Tibial nerve (tissue), 4 donors: ENCODE results near the gene PTH.

ENCODE experiments used
- EP300 ChIP-seq, 2 donors: sonication (generic); formaldehyde crosslinking; IDR thresholded peaks; one replicate each; pipeline ENCODE4 v1.6.1; 2017; ENCODE audit warnings: antibody characterized with exemption in 2 of 2, mild to moderate bottlenecking in 1 of 2
- POLR2A ChIP-seq, 2 donors: fragments of 450-650 bp; IDR thresholded peaks; one replicate each; pipeline ENCODE4 v1.6.1; 2017; ENCODE audit warnings: antibody characterized with exemption in 2 of 2, mild to moderate bottlenecking in 2 of 2, moderate library complexity in 2 of 2
- TF ChIP-seq, protein P1 (sequence below), 5 experiments: fragments of 200-600 bp in 3 of 5; fragments of 450-650 bp in 2 of 5; sonication (generic) in 3 of 5; IDR thresholded peaks; one replicate each; pipeline ENCODE4 v1.5.1; 2016 to 2019; ENCODE audit warnings: antibody characterized with exemption in 5 of 5, mild to moderate bottlenecking in 3 of 5, moderate library complexity in 2 of 5

DNA sequence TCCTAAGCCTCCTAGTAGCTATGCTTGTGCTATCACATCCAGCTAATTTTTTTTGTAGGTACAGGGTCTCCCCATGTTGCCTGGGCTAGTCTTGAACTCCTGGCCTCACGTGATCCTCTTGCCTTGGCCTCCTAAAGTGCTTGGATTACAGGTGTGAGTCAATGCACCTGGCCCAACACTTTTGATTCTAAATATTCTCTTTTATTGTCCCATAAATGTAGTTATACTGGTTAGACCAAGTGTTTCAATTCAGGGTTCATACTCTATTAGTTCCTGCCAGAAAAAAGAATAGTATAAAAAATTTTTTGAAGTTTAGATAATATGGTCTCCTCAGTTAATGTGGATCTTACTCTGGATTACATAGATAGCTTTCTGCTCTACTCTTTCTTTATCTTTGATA is 6.7 kb upstream of the PTH start:
- TF ChIP-seq POLR2A (IDR thresholded peaks at IDR 0.05) (no peak), EP300 (IDR thresholded peaks at IDR 0.05) (no peak)
- TF ChIP-seq, protein P1, sequence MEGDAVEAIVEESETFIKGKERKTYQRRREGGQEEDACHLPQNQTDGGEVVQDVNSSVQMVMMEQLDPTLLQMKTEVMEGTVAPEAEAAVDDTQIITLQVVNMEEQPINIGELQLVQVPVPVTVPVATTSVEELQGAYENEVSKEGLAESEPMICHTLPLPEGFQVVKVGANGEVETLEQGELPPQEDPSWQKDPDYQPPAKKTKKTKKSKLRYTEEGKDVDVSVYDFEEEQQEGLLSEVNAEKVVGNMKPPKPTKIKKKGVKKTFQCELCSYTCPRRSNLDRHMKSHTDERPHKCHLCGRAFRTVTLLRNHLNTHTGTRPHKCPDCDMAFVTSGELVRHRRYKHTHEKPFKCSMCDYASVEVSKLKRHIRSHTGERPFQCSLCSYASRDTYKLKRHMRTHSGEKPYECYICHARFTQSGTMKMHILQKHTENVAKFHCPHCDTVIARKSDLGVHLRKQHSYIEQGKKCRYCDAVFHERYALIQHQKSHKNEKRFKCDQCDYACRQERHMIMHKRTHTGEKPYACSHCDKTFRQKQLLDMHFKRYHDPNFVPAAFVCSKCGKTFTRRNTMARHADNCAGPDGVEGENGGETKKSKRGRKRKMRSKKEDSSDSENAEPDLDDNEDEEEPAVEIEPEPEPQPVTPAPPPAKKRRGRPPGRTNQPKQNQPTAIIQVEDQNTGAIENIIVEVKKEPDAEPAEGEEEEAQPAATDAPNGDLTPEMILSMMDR (IDR thresholded peaks at IDR 0.05) = no peak
